Natural killer cell (primary cell): ENCODE results near the gene ANKLE1. TPM values are rescaled to one million over a fixed set of nuclear protein-coding genes. Genes with fewer than 3 reads are reported as not detected.

Experiments
- ATAC-seq, 3 donors: fragments of 150-1000 bp in 2 of 3; fragments of 200-7000 bp in 1 of 3; cut with Tn5 transposase; 1 replicate in 1 of 3; 2 replicates in 2 of 3; pipeline ENCODE4 v1.10.0; 2021; ENCODE audit warnings: mild to moderate bottlenecking in 2 of 3, moderate library complexity in 2 of 3
- DNase-seq, 2 donors: peaks; one replicate each; pipeline versions ENCODE4 v3.0.0 to v3.0.0-alpha.2; 2013 to 2021; ENCODE audit warnings: mixed read lengths in 1 of 2
- H3K27ac ChIP-seq: one replicate; pipeline ENCODE4 v1.5.1; 2013; ENCODE audit warnings: mild to moderate bottlenecking, low read length
- H3K27me3 ChIP-seq: one replicate; pipeline ENCODE4 v1.6.1; 2013; ENCODE audit warnings: low read length; ENCODE audit not compliant: control insufficient read depth, insufficient read depth
- H3K36me3 ChIP-seq: one replicate; pipeline ENCODE4 v1.6.1; 2013; ENCODE audit warnings: low read length; ENCODE audit not compliant: control insufficient read depth, insufficient read depth
- H3K4me1 ChIP-seq: one replicate; pipeline ENCODE4 v1.6.1; 2013; ENCODE audit warnings: low read length; ENCODE audit not compliant: control insufficient read depth, insufficient read depth
- H3K4me3 ChIP-seq: one replicate; pipeline ENCODE4 v1.5.1; 2013; ENCODE audit warnings: low read length
- H3K9me3 ChIP-seq: one replicate; pipeline ENCODE4 v1.6.1; 2013; ENCODE audit warnings: low read length; ENCODE audit not compliant: control insufficient read depth, insufficient read depth
- H3K27ac Mint-ChIP-seq, 2 donors: one replicate each; pipeline ENCODE4 v1.8.0; 2022; ENCODE audit warnings: mild to moderate bottlenecking in 2 of 2, mixed read lengths in 2 of 2, moderate library complexity in 1 of 2
- H3K27me3 Mint-ChIP-seq, 2 donors: one replicate each; pipeline ENCODE4 v1.8.0; 2022; ENCODE audit warnings: low read depth in 2 of 2, mixed read lengths in 2 of 2
- H3K36me3 Mint-ChIP-seq: one replicate; pipeline ENCODE4 v1.8.0; 2022; ENCODE audit warnings: mixed read lengths
- H3K4me1 Mint-ChIP-seq, 2 donors: one replicate each; pipeline ENCODE4 v1.8.0; 2022; ENCODE audit warnings: mixed read lengths in 2 of 2
- H3K4me3 Mint-ChIP-seq: one replicate; pipeline ENCODE4 v1.8.0; 2022; ENCODE audit warnings: mild to moderate bottlenecking, moderate library complexity, mixed read lengths
- H3K9me3 Mint-ChIP-seq, 2 donors: one replicate each; pipeline ENCODE4 v1.8.0; 2022; ENCODE audit warnings: mixed read lengths in 2 of 2
- WGBS: methylation state at CpG from one replicate; pipeline ENCODE4 v1.1.7; 2013; ENCODE audit warnings: missing lambda C conversion rate; ENCODE audit not compliant: insufficient coverage; 5-methylcytosine and 5-hydroxymethylcytosine counted together
- intact Hi-C: fragments of 100-400 bp; cut with micrococcal nuclease; formaldehyde crosslinking; loops from one replicate; pipeline ENCODE4 v1.14.2; 2022
- total RNA-seq, 4 donors: library from RNA; stranded (reverse); fragments of 120-200 nt in 1 of 4; gene quantifications; one replicate each; pipeline versions ENCODE4 v1.2.3 to v1.2.4, GENCODE V29; 2013 to 2022
- TF ChIP-seq, protein P1 (sequence below): fragments of 200-600 bp; IDR thresholded peaks from one replicate; pipeline ENCODE4 v1.8.0; 2022; ENCODE audit warnings: antibody characterized with exemption

The ANKLE1 gene, protein sequence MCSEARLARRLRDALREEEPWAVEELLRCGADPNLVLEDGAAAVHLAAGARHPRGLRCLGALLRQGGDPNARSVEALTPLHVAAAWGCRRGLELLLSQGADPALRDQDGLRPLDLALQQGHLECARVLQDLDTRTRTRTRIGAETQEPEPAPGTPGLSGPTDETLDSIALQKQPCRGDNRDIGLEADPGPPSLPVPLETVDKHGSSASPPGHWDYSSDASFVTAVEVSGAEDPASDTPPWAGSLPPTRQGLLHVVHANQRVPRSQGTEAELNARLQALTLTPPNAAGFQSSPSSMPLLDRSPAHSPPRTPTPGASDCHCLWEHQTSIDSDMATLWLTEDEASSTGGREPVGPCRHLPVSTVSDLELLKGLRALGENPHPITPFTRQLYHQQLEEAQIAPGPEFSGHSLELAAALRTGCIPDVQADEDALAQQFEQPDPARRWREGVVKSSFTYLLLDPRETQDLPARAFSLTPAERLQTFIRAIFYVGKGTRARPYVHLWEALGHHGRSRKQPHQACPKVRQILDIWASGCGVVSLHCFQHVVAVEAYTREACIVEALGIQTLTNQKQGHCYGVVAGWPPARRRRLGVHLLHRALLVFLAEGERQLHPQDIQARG
- total RNA-seq: 1 to 10 TPM; 1.3 to 3.6 (median 2.0) TPM
- 1.2 TPM for total RNA-seq (2013)

DNA sequence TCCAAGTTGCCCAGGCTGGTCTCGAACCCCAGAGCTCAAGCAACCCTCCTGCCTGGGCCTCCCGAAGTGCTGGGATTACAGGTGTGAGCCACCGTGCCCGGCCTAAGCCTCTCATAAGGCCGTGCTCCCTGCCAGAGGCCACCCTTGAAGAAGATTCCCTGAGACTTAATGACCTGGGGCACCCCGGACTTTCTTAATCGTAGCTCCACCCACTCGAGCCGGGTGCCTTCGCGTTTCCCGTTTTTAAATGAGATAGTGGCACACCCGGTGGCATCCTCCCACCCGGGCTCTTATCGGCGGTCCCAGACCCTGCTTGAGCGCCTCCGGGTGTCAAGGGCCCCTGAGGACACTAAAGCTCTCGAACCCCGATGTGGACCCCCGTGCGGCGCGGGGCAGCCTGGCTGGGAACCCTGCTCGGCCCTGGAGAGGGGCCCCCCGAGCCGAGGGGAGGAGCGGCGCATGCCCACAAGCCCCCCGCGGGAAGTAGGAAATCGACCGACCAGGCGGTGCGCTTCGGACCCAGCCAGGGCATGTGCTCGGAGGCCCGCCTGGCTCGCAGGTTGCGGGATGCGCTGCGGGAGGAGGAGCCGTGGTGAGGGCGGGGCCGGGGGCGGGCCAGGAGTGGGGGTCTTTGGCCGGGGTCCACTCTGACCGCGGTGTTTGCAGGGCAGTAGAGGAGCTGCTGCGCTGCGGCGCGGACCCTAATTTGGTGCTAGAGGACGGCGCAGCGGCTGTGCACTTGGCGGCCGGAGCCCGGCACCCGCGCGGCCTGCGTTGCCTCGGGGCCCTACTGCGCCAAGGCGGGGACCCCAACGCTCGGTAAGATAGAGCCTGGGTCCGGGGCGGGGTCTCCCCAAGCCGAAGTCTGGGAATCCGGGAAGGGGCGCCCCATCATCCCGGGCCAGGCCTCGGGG, at the start of gene ANKLE1:
Gene ANKLE1 (plus strand): TSS at position 511 of the 914 bp plus-strand sequence. CDS start 20 bp downstream, at position 531.
- peaks cover 0 to 21% of the 10 kb centered on the region in 2 donors for H3K27me3 Mint-ChIP-seq
- TF ChIP-seq, protein P1, sequence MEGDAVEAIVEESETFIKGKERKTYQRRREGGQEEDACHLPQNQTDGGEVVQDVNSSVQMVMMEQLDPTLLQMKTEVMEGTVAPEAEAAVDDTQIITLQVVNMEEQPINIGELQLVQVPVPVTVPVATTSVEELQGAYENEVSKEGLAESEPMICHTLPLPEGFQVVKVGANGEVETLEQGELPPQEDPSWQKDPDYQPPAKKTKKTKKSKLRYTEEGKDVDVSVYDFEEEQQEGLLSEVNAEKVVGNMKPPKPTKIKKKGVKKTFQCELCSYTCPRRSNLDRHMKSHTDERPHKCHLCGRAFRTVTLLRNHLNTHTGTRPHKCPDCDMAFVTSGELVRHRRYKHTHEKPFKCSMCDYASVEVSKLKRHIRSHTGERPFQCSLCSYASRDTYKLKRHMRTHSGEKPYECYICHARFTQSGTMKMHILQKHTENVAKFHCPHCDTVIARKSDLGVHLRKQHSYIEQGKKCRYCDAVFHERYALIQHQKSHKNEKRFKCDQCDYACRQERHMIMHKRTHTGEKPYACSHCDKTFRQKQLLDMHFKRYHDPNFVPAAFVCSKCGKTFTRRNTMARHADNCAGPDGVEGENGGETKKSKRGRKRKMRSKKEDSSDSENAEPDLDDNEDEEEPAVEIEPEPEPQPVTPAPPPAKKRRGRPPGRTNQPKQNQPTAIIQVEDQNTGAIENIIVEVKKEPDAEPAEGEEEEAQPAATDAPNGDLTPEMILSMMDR: no peak
- WGBS: 5% methylated on average over 75 of the region's 75 CpGs
- intact Hi-C loops: loop anchor here (1.0 kb wide), 3 partner anchors 76 to 510 kb away; no protein-coding TSS in a partner anchor
- Histone ChIP-seq H3K27me3 (peaks cover 12% of the 10 kb centered on the region), H3K27ac (no peak within 1 kb of the TSS), H3K4me1 (peaks cover 19% of the 10 kb centered on the region), H3K9me3 (no peaks in the 10 kb centered on the region), H3K36me3 (peaks cover 13% of the 10 kb centered on the region), H3K4me3 (peak within 1 kb of the TSS; percentile 31)
- peak within 1 kb of the TSS; percentile 74 for H3K4me3 Mint-ChIP-seq
- no peaks in the 10 kb centered on the region for H3K36me3 Mint-ChIP-seq
- DNase-seq (peak in 1 of 2 donors; percentile 39), ATAC-seq (peak; percentile 6 to 47 (median 8))
- H3K27ac Mint-ChIP-seq: no peak within 1 kb of the TSS
- no peaks in the 10 kb centered on the region for H3K9me3 Mint-ChIP-seq
- H3K4me1 Mint-ChIP-seq: peaks cover 0 to 14% of the 10 kb centered on the region in 2 donors

DNA sequence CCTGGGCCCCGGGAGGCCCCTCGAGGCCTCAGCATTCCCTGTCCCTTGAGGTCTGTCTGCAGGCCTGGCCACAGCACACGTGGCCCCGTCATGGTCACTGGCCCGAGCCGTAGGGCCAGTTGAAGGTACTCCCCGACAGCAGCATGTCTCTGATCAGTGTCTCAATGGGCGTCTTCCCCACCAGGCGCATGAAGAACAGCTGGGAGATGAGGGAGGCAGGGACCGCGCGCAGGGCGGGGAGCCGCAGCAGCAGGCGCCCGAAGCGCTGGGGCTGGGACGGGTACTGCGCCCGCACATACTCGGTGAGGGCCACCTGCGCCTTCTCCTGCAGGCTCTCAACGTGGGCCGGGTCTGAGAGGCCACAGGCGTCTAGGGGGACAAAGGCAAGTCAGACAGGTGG, 49.4 kb upstream of the ANKLE1 start:
- Mint-ChIP-seq H3K36me3 (no peaks in the 10 kb centered on the region), H3K27ac (no peak overlapping the region), H3K9me3 (no peaks in the 10 kb centered on the region), H3K27me3 (no peaks in the 10 kb centered on the region), H3K4me3 (no peak overlapping the region), H3K4me1 (peaks cover 2 to 23% of the 10 kb centered on the region in 2 donors)
- no peak overlapping the region for H3K4me3 ChIP-seq
- ATAC-seq (no peak), DNase-seq (no peak)
- TF ChIP-seq, protein P1: no peak
- no peak overlapping the region for H3K27ac ChIP-seq
- intact Hi-C loops: no loop called here
- H3K36me3 ChIP-seq: peaks cover 2% of the 10 kb centered on the region
- H3K4me1 ChIP-seq: peaks cover 21% of the 10 kb centered on the region
- H3K27me3 ChIP-seq: no peaks in the 10 kb centered on the region
- 95% methylated on average over 25 of the region's 25 CpGs for WGBS
- no peaks in the 10 kb centered on the region for H3K9me3 ChIP-seq

DNA sequence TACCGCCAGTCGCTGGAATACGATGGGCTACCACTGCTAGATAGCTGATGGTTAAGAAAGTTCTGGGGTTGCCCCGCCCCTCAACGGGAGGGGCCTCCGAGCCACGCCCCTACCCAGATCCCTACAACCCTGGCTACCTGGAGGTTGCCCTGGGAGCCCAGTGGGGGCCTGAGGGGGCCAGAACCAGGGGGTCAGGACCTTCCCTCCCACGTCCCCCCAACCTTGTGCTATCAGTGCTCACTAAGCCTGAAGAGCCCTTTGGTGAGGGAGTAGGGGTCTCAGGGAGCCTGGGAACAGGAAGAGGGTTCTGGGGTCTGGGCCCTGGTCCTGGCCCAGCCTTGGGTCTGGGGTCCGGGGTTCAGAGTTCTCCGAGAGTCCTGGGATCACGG, 46.8 kb upstream of the ANKLE1 start:
- Histone ChIP-seq H3K4me1 (peaks cover 16% of the 10 kb centered on the region), H3K27me3 (no peaks in the 10 kb centered on the region), H3K36me3 (peaks cover 2% of the 10 kb centered on the region), H3K9me3 (no peaks in the 10 kb centered on the region), H3K27ac (no peak overlapping the region), H3K4me3 (peak overlapping the region; percentile 45)
- TF ChIP-seq, protein P1: no peak
- H3K9me3 Mint-ChIP-seq: no peaks in the 10 kb centered on the region
- H3K27ac Mint-ChIP-seq: peak overlapping the region in 1 of 2 donors; percentile 66
- intact Hi-C loops: loop anchor here (1.0 kb wide), 1 partner anchor 168 kb away; no protein-coding TSS in a partner anchor
- peaks cover 0 to 23% of the 10 kb centered on the region in 2 donors for H3K4me1 Mint-ChIP-seq
- no peaks in the 10 kb centered on the region for H3K27me3 Mint-ChIP-seq
- H3K4me3 Mint-ChIP-seq: peak overlapping the region; percentile 76
- 26% methylated on average over 9 of the region's 11 CpGs for WGBS
- peak; percentile 52 to 78 for DNase-seq
- ATAC-seq: peak; percentile 42 to 60 (median 60)
- no peaks in the 10 kb centered on the region for H3K36me3 Mint-ChIP-seq
